Smooth muscle cell (in vitro differentiated cells): ENCODE measurements around the gene CAMTA1. TPM values are rescaled to one million over a fixed set of nuclear protein-coding genes. Genes with fewer than 3 reads are reported as not detected.

Experiments
- DNase-seq: peaks from one replicate; lab custom pipeline; 2025; ENCODE audit not compliant: unreplicated experiment; lab: John Stamatoyannopoulos, UW
- H2AFZ ChIP-seq: fragments of 200-600 bp; sonication (generic); 2 replicates; pipeline ENCODE4 v1.6.0; 2016; ENCODE audit warnings: antibody characterized with exemption, low read depth, mild to moderate bottlenecking
- H3F3A ChIP-seq: fragments of 200-600 bp; sonication (generic); 2 replicates; pipeline ENCODE4 v1.6.0; 2017; ENCODE audit warnings: antibody characterized with exemption, low read depth
- H3K27ac ChIP-seq: fragments of 200-600 bp; sonication (generic); 2 replicates; pipeline ENCODE4 v1.5.1; 2016; ENCODE audit warnings: low read depth, mild to moderate bottlenecking
- H3K27me3 ChIP-seq: fragments of 200-600 bp; sonication (generic); 2 replicates; pipeline ENCODE4 v1.6.1; 2016; ENCODE audit warnings: low read depth, mild to moderate bottlenecking
- H3K36me3 ChIP-seq: fragments of 200-600 bp; sonication (generic); 2 replicates; pipeline ENCODE4 v1.5.1; 2016; ENCODE audit warnings: low read depth
- H3K4me1 ChIP-seq: fragments of 200-600 bp; sonication (generic); 2 replicates; pipeline ENCODE4 v1.5.1; 2016; ENCODE audit warnings: low read depth
- H3K4me2 ChIP-seq: fragments of 200-600 bp; sonication (generic); 2 replicates; pipeline ENCODE4 v1.6.0; 2016; ENCODE audit warnings: mild to moderate bottlenecking
- H3K4me3 ChIP-seq: fragments of 200-600 bp; sonication (generic); 2 replicates; pipeline ENCODE4 v1.5.1; 2016; ENCODE audit warnings: mild to moderate bottlenecking
- H3K79me2 ChIP-seq: fragments of 200-600 bp; sonication (generic); 2 replicates; pipeline ENCODE4 v1.6.0; 2016; ENCODE audit warnings: low read depth, mild to moderate bottlenecking
- H3K9ac ChIP-seq: fragments of 200-600 bp; sonication (generic); 2 replicates; pipeline ENCODE4 v1.6.0; 2016; ENCODE audit warnings: low read depth
- H3K9me3 ChIP-seq: fragments of 200-600 bp; sonication (generic); replicated peaks from 2 replicates; pipeline ENCODE4 v1.5.1; 2016; ENCODE audit warnings: low read depth
- H4K20me1 ChIP-seq: fragments of 200-600 bp; sonication (generic); 2 replicates; pipeline ENCODE4 v1.6.0; 2016; ENCODE audit warnings: low read depth
- WGBS: methylation state at CpG from one replicate; pipeline ENCODE4 v1.1.7; 2016; ENCODE audit warnings: low lambda C conversion rate; 5-methylcytosine and 5-hydroxymethylcytosine counted together
- polyA plus RNA-seq: library from polyadenylated mRNA; unstranded; fragments of >200 nt; fragmentation: Nextera tagmentation; extraction: Ambion mirVana; gene quantifications from 2 replicates; pipeline ENCODE4 v1.2.1, GENCODE V29; 2016
- total RNA-seq: library from RNA; depleted of rRNA; stranded (reverse); fragments of >200 nt; gene quantifications from 2 replicates; pipeline ENCODE4 v1.2.3, GENCODE V29; 2014
- TF ChIP-seq, protein P1 (sequence below): fragments of 200-600 bp; sonication (generic); IDR thresholded peaks from 2 replicates; pipeline ENCODE4 v1.5.1; 2017; ENCODE audit warnings: borderline replicate concordance, mild to moderate bottlenecking, antibody characterized with exemption; ENCODE audit not compliant: insufficient read depth, poor library complexity, severe bottlenecking

CAMTA1 gene
- total and polyA plus RNA-seq, 2 experiments from 2014 or later = 139 to 145 TPM

DNA sequence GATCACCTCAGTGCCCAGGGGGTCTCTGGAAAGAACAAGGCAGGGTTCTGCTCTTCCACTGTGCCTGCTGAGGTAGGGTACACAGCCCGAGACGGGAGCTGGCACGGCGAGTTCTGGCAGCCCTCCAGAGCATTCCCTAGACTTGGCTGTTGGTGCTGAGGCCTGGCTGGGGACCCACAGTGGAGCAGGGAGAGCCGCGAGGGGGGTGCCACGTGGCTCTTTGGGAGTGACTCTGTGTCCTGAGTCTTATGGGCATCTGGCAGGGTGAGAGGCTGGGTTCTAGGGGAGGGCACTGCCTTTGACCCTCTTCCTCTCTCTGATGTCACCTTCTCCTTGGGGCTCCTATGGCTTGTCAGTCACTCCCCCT lies 336.4 kb downstream of the CAMTA1 start:
- H3K4me2 ChIP-seq = no peak overlapping the region
- H3K4me3 ChIP-seq = no peak overlapping the region
- H4K20me1 ChIP-seq = no peaks in the 10 kb centered on the region
- 89% methylated on average over 7 of the region's 7 CpGs for WGBS
- peaks cover 4% of the 10 kb centered on the region for H3K4me1 ChIP-seq
- peaks cover 7% of the 10 kb centered on the region for H3F3A ChIP-seq
- H3K27ac ChIP-seq = no peak overlapping the region
- no peak overlapping the region for H2AFZ ChIP-seq
- DNase-seq = no peak
- TF ChIP-seq, protein P1, sequence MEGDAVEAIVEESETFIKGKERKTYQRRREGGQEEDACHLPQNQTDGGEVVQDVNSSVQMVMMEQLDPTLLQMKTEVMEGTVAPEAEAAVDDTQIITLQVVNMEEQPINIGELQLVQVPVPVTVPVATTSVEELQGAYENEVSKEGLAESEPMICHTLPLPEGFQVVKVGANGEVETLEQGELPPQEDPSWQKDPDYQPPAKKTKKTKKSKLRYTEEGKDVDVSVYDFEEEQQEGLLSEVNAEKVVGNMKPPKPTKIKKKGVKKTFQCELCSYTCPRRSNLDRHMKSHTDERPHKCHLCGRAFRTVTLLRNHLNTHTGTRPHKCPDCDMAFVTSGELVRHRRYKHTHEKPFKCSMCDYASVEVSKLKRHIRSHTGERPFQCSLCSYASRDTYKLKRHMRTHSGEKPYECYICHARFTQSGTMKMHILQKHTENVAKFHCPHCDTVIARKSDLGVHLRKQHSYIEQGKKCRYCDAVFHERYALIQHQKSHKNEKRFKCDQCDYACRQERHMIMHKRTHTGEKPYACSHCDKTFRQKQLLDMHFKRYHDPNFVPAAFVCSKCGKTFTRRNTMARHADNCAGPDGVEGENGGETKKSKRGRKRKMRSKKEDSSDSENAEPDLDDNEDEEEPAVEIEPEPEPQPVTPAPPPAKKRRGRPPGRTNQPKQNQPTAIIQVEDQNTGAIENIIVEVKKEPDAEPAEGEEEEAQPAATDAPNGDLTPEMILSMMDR = no peak
- no peak overlapping the region for H3K9ac ChIP-seq
- no peaks in the 10 kb centered on the region for H3K79me2 ChIP-seq
- H3K36me3 ChIP-seq = no peaks in the 10 kb centered on the region
- H3K9me3 ChIP-seq = no peaks in the 10 kb centered on the region
- no peaks in the 10 kb centered on the region for H3K27me3 ChIP-seq

DNA sequence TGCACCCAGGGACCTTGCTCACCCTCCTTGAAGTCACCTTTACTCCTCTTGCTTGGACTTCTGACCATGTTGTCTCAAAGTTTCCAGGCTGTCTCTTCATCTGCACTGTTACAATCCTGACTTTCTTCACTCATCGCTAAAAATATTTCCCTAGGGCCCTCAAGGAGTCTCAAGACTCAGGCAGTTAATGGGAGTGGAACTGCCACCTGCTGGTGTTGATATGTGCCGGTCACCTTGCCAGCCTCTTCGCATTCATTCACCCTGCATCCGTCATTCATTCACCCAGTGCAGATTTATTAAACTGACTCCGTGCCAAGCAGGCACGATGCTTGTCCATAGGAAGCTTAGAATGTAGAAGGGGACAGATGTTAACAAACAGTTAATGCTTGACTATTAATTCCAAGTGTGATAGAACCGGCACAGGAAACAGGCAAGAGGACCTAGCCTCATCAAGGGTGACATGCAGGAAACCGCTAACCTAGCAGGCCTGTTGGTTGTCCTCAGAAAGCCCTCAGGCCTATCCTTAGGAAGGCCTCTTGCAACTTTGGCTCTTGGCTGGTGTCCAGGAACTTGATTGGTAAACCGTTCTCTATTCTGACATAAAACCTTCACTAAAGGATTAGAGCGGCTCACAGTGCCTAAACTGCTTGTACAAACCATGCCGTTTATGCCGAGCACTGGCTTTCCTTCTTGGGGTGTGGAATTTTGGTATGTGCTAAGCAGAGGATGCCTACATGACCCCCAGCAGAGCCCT lies 342.2 kb downstream of the CAMTA1 start:
- no peaks in the 10 kb centered on the region for H3K36me3 ChIP-seq
- no peak overlapping the region for H3K27ac ChIP-seq
- TF ChIP-seq, protein P1 = no peak
- no peak overlapping the region for H3K4me2 ChIP-seq
- 67% methylated on average over 12 of the region's 12 CpGs for WGBS
- no peak overlapping the region for H3K9ac ChIP-seq
- H3K79me2 ChIP-seq = no peaks in the 10 kb centered on the region
- no peak overlapping the region for H3K4me3 ChIP-seq
- H3K4me1 ChIP-seq = no peaks in the 10 kb centered on the region
- H3F3A ChIP-seq = no peaks in the 10 kb centered on the region
- H3K27me3 ChIP-seq = no peaks in the 10 kb centered on the region
- H3K9me3 ChIP-seq = no peaks in the 10 kb centered on the region
- H2AFZ ChIP-seq = no peak overlapping the region
- DNase-seq = no peak
- H4K20me1 ChIP-seq = no peaks in the 10 kb centered on the region

DNA sequence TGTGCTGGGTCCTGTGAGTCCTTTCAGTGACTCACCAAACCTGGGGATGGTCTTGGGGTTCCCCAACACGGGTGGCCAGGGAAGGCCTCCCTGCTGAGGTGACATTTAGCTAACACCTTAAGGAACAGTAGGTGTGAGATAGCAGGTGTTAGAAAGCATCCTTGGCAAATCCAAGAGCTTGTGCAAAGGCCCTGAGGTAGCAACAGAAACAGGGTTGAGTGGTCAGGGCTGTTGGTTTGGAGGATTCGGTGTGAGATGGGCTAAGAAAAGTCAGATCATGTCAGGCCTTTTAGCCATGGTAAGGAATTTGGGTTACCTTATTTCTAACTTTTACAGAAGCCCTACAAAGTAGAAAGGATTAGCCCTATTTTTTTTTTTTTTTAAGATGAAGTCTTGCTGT lies 343.0 kb downstream of the CAMTA1 start:
- Histone ChIP-seq H3K9me3 (no peaks in the 10 kb centered on the region), H3K4me1 (no peaks in the 10 kb centered on the region), H3K4me2 (no peak overlapping the region), H3K27me3 (no peaks in the 10 kb centered on the region), H4K20me1 (no peaks in the 10 kb centered on the region), H3K4me3 (no peak overlapping the region), H3K9ac (no peak overlapping the region), H2AFZ (no peak overlapping the region), H3K27ac (no peak overlapping the region), H3K36me3 (no peaks in the 10 kb centered on the region), H3F3A (no peaks in the 10 kb centered on the region), H3K79me2 (no peaks in the 10 kb centered on the region)
- TF ChIP-seq, protein P1 = no peak
- DNase-seq = no peak
- WGBS = 89% methylated on average over 2 of the region's 2 CpGs

DNA sequence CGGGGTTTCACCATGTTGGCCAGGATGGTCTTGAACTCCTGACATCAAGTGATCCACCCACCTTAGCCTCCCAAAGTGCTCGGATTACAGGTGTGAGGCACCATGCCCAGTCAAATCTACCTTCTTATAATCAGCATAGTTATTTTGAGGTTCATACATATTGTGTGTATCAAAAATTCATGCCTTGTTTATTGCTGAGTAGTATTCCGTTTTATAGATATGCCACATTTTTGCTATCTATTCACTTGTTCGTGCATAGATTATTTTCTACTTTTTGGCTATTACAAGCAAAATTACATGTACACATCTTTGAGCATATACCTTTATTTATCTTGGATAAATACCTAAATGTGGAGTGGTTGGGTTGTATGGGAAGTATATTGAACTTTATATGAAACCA lies 344.9 kb downstream of the CAMTA1 start:
- H3K4me1 ChIP-seq = no peaks in the 10 kb centered on the region
- WGBS = 89% methylated on average over 4 of the region's 4 CpGs
- no peak overlapping the region for H3K9ac ChIP-seq
- H3K36me3 ChIP-seq = no peaks in the 10 kb centered on the region
- H3K27ac ChIP-seq = no peak overlapping the region
- H3F3A ChIP-seq = no peaks in the 10 kb centered on the region
- H3K27me3 ChIP-seq = no peaks in the 10 kb centered on the region
- no peaks in the 10 kb centered on the region for H3K79me2 ChIP-seq
- H3K9me3 ChIP-seq = no peaks in the 10 kb centered on the region
- DNase-seq = no peak
- H2AFZ ChIP-seq = no peak overlapping the region
- H3K4me2 ChIP-seq = no peak overlapping the region
- H3K4me3 ChIP-seq = no peak overlapping the region
- H4K20me1 ChIP-seq = no peaks in the 10 kb centered on the region
- TF ChIP-seq, protein P1 = no peak
